NCI-H2171 treated with DMSO at 0.1 percent for 48 hours (cell line): ENCODE results near the gene TEX19.
"Not testable (repeated sequence)": the region's sequence is repeated elsewhere in the genome, so short reads cannot be mapped to it uniquely, and the experiment has no call there.

Source experiments
- DNase-seq: peaks from one replicate; lab custom pipeline; 2025; lab: John Stamatoyannopoulos, UW

Gene TEX19

GRCh38 chr17:82377294-82377693 lies 18.2 kb downstream of the TEX19 start:
- not testable (repeated sequence) for DNase-seq

- DNase-seq: no peak
Measured at GRCh38 chr17:82377924-82378740, 19.1 kb downstream of the TEX19 start.

GRCh38 chr17:82378741-82379021 lies 19.6 kb downstream of the TEX19 start:
- DNase-seq: no peak

DNA sequence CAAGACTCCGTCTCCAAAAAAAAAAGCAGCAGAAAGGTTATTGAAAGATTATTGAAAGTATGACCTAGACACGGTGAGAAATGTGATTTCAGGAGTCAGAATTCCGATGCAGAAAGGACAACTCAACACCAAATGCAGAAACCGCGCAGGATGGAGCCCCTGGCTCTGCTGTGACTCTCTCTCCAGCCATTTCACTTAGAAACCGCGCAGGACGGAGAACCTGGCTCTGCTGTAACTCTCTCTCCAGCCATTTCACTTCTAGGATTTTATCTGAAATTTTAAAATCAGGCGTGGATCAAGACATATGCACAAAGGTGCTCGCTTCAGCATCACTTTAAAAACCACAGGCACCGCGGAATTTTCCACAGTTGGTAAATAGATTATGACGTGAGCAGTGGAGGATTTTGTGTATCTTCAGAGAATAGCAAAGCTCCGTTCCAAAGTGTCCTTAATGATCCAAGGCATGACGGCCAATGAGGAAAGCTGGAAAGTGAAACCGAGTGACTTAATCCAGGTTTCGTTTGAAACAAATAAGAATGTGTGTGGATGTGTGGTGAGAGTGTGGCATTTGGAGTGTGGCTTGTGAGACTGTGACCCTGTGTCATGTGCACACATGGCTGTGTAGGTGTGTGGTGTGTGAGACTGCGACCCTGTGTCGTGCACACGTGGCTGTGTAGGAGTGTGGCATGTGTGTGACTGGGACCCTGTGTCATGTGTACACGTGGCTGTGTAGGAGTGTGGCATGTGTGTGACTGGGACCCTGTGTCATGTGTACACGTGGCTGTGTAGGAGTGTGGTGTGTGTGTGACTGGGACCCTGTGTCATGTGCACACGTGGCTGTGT lies 22.0 kb downstream of the TEX19 start:
- DNase-seq: no peak

DNA sequence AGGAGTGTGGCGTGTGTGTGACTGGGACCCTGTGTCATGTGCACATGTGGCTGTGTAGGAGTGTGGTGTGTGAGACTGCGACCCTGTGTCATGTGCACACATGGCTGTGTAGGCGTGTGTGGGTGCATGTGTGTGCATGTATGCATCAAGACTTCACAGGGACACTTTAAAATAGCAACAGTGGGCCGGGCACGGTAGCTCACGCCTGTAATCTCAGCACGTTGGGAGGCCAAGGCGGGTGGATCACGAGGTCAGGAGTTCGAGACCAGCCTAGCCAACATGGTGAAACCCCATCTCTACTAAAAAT lies 22.6 kb downstream of the TEX19 start:
- not testable (repeated sequence) for DNase-seq

GRCh38 chr17:82382220-82382932 lies 23.3 kb downstream of the TEX19 start:
- not testable (repeated sequence) for DNase-seq

DNA sequence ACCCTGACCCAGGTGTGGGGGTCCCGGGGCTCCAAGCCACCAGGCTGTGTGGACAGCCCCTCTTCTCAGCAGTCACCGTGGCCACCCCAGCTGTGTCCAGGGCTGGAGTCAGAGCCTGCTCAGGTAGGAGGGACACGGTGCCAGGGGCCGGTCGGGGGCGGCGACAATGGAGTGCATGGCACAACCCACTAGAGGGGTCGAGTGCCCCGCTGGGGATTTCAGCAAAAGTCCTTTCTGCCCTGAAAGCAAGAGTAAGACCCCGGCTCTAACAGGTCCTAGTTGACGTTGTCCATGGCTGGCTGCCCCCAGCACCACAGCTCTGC lies 23.8 kb downstream of the TEX19 start:
- DNase-seq: no peak

- no peak for DNase-seq
Measured at GRCh38 chr17:82383411-82383810, 24.4 kb downstream of the TEX19 start.

DNA sequence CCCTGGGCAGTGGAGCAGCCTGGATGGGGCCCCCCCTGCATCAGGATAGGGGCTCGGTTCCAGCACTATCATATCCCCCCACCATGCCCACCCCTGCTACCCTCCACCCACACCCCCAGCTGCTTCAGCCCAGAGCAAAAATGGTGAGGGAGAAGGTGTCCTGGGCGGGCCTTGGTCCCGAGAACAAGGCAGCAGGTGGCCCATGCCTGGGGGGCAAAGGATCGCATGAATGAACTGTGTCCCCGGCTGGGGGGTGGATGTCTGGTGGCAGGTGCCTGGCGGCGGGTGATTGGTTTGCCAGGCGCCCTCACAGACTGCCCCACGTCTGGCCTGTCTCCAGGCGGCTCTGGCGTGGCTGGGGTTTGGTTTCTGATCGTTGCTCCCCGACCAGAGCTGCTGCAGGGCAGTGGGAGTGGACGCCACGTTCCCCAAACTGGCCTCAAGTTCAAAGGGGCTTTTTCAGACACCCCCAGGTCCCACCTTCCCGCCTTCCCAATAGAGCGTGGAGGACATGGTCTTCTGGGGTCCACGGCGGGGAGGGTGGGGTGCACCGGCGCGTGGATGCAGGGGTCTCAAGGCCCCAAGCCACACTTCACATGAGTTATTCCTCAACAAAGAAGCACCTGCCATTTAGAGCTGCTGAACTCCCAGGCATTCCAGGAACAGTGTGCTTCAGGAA lies 25.1 kb downstream of the TEX19 start:
- peak; percentile 57 for DNase-seq

DNA sequence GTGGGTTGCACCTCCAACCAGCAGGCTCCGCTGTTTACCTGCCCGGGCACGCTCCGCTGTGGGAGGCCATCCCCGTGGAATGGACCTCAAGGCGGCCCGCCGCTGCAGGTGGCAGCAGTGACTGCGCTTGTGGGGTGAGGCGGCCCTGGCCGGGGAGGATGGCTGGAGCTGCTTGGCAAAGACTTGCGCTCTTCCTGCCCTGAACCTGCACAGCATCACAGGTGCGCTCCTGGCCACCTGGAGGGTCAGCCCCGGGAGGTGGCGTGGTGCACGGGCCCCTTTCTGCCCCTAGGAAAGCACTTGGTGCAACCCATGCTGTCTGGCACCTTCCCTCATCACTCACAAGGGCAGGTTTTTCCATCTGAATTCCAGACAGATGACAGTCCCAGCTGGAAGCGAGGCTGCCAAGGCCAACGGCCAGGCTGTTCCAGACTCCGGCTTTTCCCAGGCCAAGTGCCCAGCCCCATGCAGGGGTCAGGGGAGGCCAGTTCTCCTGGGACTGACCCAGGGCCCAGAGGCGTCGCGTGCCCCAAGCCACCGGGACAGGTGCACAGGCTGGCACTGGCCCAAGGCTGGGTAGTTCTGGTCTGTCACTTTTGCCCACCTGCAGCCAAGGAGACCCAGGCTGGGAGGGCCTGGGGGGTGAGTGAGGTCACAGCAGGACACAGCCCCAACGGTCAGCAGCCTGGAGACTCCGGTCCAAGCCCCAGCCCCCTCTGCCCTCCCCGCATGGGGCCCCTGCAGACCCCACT lies 25.9 kb downstream of the TEX19 start:
- DNase-seq: peak; percentile 75

DNA sequence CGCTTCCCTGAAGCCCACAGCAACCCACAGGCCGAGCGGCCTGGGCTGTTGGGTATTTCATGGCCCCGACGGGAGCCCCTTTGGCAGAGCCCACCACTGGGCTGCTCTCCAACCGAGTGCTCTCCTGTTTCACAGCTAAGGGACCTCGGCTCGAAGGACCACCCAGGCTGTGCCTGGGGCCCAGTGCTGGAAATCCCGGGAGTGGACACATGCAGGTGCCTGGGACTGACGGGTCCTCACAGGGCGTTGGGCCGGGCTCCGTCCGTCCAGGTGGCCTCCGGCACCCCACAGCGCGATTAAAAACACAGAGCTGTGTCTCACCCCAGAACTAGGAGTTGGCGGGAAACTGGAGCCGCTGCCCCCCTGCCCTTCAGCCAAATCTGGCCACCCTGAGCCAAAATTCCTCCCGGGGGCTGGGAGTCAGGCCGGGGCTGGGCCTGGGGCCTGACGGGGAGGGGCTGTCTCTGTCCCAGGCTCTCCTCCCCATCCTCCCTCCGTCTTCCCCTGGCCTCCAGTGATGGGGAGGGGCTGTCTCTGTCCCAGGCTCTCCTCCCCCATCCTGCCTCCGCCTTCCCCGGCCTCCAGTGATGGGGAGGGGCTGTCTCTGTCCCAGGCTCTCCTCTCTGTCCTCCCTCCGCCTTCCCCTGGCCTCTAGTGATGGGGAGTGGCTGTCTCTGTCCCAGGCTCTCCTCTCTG lies 26.7 kb downstream of the TEX19 start:
- DNase-seq: no peak

- DNase-seq: no peak
Measured at GRCh38 chr17:82386255-82386831, 27.3 kb downstream of the TEX19 start.

GRCh38 chr17:82386881-82387704 lies 28.0 kb downstream of the TEX19 start:
- no peak for DNase-seq

- DNase-seq: no peak
Measured at GRCh38 chr17:82387705-82388106, 28.7 kb downstream of the TEX19 start.

DNA sequence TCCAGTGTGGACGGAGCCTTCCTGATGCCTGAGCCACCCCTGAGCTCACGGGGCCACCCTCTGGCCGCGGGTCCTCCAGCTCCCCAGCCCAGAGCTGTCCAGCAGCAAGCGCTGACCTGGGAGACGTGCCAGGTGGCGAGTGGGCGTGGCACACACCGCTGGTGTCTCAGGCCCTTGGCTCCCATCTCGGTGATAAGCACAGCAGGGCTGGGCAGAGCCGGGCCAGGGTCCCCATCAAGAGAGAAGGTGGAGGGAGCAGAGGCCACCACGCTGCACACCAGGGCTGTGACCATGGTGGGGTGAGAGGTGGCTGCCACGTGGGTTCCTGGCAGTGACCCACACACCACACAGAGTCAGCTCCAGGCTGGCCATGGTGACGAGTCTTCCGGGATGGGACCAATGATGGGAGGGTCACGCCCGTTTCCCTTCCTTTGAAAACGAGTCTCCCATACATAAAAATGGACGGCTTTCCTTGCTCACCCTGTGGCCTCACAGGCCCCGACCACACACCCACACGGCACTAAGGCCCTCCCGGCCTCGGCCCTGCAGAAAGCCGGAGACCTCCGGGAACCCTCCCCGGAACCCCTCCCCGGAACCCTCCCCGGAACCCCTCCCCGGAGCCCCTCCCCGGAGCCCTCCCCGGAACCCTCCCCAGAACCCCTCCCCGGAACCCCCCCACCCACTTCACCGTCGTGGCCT lies 29.3 kb downstream of the TEX19 start:
- no peak for DNase-seq

GRCh38 chr17:82388922-82389283 lies 29.9 kb downstream of the TEX19 start:
- no peak for DNase-seq

- DNase-seq: peak; percentile 72
Measured at GRCh38 chr17:82389379-82389778, 30.3 kb downstream of the TEX19 start.

DNA sequence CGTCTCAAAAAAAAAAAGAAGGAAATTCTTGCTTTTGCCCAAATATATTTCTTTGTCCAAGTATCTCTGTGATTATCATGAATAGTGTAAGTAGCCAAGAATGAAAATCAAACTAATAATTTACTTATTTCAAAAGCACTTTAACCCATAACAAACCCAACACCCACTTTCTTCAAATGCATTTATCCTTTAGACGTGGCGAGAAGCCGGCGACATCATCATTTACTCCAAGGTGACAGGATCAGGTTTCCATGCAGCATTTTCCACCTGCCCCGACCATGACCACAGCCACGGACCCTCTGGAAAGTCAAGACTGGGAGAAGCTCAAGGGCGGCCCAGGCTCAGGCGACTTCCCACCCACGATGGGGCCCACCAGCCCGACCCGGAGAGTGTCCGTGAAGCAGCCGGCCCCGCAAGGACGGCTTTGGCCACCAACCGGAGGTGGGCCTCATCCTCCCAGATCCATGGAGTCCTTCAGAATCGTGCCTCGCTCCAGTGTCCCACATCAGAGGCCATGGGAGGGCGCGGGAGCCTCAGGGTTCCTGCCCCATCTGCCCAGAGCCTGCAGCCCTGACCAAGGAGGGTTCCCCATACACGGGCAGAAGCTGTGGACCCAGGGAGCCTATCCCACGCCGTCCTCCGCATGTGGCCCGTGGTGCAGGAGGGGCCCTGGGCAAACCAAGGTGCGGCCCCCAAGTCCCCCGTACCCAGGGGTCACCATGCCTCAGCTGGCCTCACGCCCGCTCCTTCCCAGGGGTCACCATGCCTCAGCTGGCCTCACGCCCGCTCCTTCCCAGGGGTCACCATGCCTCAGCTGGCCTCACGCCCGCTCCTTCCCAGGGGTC lies 31.2 kb downstream of the TEX19 start:
- DNase-seq: peak; percentile 14
